ENCODE data around the gene BNC1.

DNA sequence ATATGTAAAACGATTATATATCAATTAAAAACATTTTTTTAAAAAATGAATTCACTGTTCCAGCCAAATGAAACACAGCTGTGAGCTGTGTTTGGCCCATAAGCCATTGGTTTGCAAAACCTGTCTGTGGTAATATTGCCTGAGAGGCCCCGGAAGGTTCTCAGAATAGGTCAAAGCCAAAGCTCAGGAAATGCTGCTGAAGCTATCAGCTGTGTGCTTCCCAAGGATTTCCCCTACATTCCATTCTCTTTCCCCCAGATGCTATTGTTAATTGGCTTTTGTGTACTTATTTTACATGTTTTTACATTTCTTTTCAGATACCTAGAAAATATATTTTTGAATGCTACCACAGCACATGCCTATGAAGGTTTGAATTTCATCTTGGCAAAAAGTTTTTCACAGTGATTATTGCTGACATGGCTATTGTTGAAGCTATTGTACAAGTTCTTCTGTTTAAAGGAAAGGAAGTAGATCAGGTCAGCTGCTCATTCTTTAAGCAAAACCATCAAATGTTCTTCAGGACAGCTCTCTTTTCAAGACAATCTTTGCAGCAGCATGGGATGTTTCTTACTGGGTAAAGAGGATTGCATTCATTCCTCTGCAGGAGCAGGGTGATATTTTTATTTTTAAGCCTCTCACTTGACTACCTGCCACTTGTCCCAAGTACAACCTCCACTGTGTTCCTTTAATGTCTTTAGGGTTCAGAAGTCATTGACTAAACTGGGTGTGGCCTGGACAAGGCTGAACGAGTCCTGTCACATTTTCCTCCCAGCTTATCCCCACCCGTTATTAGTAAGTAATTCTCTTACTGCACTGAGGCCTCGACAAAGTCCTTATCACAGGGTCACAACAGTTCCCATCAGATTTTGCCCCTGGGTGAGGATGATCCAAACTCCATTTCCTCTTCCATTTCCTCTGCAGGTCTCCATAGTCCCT lies 26.3 kb upstream of the BNC1 start:
- TF ChIP-seq POLR2A (IDR thresholded peaks at IDR 0.05) (no peak), CTCF (IDR thresholded peaks at IDR 0.05) (no peak), POLR2AphosphoS5 (IDR thresholded peaks at IDR 0.05) (no peak)
